Panc1 (cell line): ENCODE measurements around the gene YKT6.

Experiments
- POLR2AphosphoS5 ChIP-seq: IDR thresholded peaks from 2 replicates; pipeline ENCODE4 v1.6.1; 2012; ENCODE audit warnings: mild to moderate bottlenecking, low read depth, low read length, moderate library complexity
- SIN3A ChIP-seq: IDR thresholded peaks from 2 replicates; pipeline ENCODE4 v1.6.1; 2012; ENCODE audit warnings: low read depth, mild to moderate bottlenecking, low read length, moderate library complexity, borderline replicate concordance; ENCODE audit not compliant: insufficient read depth
- TCF7L2 ChIP-seq: IDR thresholded peaks from 2 replicates; pipeline ENCODE4 v1.6.1; 2011; ENCODE audit warnings: mild to moderate bottlenecking, low read depth, low read length, inconsistent platforms
- TF ChIP-seq, protein P1 (sequence below): fragments of 450-650 bp; IDR thresholded peaks from 2 replicates; pipeline ENCODE4 v1.5.1; 2017; ENCODE audit warnings: mild to moderate bottlenecking
- TF ChIP-seq, protein P2 (sequence below), 2 experiments: IDR thresholded peaks; 2 replicates each; pipeline ENCODE4 v1.6.1; 2011 to 2012; ENCODE audit warnings: low read depth in 2 of 2, control low read depth in 1 of 2, low read length in 1 of 2, mild to moderate bottlenecking in 1 of 2, moderate library complexity in 1 of 2; ENCODE audit not compliant: insufficient read depth in 1 of 2

DNA sequence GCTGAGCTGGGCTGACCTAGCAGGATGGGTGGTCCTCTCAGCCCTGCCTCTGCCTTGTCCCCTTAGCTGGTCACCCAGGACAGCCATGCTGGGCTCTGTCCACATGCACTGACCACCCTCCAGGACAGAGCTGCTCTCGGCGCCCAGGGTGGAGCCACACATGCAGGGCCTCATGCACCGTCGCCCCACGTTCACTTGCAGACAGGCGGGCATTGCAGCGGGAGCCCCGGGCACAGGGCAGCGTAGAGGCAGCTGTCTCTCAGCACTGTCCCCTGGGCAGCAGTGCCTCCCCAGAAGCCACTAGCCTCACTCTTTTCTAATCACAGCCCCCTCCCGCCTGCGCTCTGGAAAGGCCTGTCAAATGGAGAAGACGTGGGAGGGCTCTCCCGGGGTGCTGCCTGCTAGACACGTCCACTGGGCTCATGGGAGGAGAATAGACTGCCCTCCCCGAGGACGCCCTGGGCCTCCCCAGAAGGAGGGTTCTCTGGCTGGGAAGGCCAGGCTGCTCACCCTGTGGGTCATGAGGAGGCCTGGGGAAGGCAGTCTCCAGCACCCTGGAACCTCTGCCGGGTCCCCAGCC, 37.4 kb downstream of the YKT6 start:
- TF ChIP-seq, protein P1, sequence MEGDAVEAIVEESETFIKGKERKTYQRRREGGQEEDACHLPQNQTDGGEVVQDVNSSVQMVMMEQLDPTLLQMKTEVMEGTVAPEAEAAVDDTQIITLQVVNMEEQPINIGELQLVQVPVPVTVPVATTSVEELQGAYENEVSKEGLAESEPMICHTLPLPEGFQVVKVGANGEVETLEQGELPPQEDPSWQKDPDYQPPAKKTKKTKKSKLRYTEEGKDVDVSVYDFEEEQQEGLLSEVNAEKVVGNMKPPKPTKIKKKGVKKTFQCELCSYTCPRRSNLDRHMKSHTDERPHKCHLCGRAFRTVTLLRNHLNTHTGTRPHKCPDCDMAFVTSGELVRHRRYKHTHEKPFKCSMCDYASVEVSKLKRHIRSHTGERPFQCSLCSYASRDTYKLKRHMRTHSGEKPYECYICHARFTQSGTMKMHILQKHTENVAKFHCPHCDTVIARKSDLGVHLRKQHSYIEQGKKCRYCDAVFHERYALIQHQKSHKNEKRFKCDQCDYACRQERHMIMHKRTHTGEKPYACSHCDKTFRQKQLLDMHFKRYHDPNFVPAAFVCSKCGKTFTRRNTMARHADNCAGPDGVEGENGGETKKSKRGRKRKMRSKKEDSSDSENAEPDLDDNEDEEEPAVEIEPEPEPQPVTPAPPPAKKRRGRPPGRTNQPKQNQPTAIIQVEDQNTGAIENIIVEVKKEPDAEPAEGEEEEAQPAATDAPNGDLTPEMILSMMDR, result no peak
- TF ChIP-seq POLR2AphosphoS5, result no peak
- TF ChIP-seq SIN3A, result no peak
- no peak for TF ChIP-seq TCF7L2
- TF ChIP-seq, protein P2, sequence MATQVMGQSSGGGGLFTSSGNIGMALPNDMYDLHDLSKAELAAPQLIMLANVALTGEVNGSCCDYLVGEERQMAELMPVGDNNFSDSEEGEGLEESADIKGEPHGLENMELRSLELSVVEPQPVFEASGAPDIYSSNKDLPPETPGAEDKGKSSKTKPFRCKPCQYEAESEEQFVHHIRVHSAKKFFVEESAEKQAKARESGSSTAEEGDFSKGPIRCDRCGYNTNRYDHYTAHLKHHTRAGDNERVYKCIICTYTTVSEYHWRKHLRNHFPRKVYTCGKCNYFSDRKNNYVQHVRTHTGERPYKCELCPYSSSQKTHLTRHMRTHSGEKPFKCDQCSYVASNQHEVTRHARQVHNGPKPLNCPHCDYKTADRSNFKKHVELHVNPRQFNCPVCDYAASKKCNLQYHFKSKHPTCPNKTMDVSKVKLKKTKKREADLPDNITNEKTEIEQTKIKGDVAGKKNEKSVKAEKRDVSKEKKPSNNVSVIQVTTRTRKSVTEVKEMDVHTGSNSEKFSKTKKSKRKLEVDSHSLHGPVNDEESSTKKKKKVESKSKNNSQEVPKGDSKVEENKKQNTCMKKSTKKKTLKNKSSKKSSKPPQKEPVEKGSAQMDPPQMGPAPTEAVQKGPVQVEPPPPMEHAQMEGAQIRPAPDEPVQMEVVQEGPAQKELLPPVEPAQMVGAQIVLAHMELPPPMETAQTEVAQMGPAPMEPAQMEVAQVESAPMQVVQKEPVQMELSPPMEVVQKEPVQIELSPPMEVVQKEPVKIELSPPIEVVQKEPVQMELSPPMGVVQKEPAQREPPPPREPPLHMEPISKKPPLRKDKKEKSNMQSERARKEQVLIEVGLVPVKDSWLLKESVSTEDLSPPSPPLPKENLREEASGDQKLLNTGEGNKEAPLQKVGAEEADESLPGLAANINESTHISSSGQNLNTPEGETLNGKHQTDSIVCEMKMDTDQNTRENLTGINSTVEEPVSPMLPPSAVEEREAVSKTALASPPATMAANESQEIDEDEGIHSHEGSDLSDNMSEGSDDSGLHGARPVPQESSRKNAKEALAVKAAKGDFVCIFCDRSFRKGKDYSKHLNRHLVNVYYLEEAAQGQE (IDR thresholded peaks at IDR 0.05; ENCODE audit: insufficient read depth in 1 of 2, low read depth in 2 of 2, low read length in 1 of 2), result no peak
